ENCODE data around the gene RAMP1.

RAMP1 gene

DNA sequence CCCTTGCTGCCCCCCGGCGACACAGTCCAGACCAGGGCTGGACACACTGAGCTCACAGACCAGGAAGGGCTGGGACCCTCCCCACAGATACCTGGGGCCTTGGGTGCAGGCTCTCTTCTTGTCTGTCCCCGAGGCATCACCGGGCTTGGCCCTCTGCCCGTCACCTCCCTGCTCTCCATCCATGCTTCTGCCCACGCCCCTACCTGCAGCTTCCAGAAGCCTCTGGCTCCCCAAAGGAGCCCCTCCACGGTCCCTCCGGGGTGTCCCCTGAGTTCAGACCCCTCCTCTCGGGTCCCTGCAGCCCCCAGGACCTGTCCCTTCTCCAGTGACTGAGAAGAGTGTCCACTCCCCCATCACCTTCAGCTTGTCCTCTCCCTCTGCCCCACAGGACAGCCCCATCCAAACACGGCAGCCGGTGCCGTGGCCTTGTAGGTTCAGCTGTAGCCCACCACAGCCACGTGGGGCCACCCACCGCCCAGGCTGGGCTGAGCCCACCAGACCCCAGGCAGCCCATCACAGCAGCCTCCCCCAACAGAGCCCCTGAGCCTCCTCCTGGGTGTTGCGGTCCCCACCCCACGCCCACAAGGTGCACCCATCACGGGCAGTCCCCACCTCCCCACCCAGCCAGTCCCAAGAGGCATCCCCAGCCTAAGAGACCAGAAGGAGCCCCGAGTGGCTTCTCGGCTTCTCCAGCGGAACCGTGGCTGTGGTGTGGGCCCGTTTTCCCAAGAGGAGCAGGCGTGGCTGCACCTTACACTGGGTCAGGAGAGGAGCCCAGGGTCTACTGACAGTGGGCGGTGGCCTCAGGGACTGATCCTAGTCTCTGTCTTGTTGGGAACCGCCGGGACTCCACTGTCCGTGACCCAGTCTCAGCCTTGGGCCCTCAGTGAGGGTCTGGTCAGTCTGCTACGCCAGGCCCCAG is 53.1 kb downstream of the RAMP1 start:
- no peak overlapping the region for H3K4me3 ChIP-seq (ENCODE audit: low read length)
- DNase-seq (ENCODE audit: low read depth), result no peak
- TF ChIP-seq, protein P1, sequence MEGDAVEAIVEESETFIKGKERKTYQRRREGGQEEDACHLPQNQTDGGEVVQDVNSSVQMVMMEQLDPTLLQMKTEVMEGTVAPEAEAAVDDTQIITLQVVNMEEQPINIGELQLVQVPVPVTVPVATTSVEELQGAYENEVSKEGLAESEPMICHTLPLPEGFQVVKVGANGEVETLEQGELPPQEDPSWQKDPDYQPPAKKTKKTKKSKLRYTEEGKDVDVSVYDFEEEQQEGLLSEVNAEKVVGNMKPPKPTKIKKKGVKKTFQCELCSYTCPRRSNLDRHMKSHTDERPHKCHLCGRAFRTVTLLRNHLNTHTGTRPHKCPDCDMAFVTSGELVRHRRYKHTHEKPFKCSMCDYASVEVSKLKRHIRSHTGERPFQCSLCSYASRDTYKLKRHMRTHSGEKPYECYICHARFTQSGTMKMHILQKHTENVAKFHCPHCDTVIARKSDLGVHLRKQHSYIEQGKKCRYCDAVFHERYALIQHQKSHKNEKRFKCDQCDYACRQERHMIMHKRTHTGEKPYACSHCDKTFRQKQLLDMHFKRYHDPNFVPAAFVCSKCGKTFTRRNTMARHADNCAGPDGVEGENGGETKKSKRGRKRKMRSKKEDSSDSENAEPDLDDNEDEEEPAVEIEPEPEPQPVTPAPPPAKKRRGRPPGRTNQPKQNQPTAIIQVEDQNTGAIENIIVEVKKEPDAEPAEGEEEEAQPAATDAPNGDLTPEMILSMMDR (IDR thresholded peaks at IDR 0.05; ENCODE audit: insufficient read depth, low read depth, low read length, missing control alignments), result no peak

- no peak for DNase-seq (ENCODE audit: low read depth)
These were observed 53.9 kb downstream of the RAMP1 start for GRCh38 chr2:237913193-237913917.

DNA sequence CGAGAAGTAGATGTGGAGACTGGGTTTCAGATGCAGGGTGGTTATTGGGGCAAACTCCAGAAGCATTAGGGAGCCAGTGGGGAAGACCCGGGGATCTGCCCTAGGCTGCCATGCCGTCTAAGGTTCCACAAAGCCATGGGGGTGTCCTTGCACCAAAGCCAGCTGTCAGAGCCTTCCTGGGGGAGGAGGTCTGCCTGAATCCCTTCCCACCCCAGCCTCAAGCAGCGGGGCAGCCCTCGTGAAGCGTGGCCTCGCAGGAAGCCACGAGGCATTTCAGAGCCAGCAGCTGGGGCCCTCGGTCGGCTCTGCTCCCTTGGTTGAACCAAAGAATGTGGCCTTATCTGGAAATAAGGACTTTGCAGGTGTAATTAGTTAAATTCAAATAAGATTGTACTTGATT is 56.2 kb downstream of the RAMP1 start:
- no peak overlapping the region for H3K4me3 ChIP-seq (ENCODE audit: low read length)
- TF ChIP-seq, protein P1 (IDR thresholded peaks at IDR 0.05; ENCODE audit: insufficient read depth, low read depth, low read length, missing control alignments), result no peak
- DNase-seq (ENCODE audit: low read depth), result no peak

More at GRCh38 chr2:237913193-237913917, 53.9 kb downstream of the RAMP1 start:
- TF ChIP-seq, protein P1 (IDR thresholded peaks at IDR 0.05; ENCODE audit: insufficient read depth, low read depth, low read length, missing control alignments), result no peak
- H3K4me3 ChIP-seq (ENCODE audit: low read length), result no peak overlapping the region

GRCh38 chr2:237916296-237916695 is 56.9 kb downstream of the RAMP1 start:
- H3K4me3 ChIP-seq (ENCODE audit: low read length), result no peak overlapping the region
- DNase-seq (ENCODE audit: low read depth), result no peak
- TF ChIP-seq, protein P1 (IDR thresholded peaks at IDR 0.05; ENCODE audit: insufficient read depth, low read depth, low read length, missing control alignments), result no peak

DNA sequence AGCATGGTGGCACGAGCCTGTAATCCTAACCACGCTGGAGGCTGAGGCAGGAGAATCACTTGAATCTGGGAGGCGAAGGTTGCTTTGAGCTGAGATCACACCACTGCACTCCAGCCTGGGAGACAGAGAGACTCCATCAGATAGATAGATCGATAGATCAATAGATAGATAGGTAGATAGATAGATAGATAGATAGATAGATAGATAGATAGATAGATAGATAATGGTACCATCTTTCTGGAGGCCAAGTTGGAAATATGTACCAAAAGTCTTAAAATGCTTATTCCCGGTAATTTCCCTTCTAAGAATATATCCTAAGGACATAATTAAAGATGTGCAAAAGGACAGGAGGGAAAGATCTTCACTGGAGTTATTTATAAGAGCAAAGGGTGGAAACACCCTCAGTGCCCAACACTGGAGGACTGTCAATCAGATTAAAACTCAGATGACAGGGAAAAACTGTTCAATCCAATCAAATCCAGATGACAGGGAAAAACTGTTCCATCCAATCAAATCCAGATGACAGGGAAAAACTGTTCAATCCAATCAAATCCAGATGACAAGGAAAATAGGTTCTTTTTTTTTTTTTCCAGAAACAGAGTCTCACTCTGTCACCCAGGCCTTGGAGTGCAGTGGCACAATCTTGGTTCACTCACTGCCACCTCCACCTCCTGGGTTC is 58.4 kb downstream of the RAMP1 start:
- H3K4me3 ChIP-seq (ENCODE audit: low read length), result no peak overlapping the region
- DNase-seq (ENCODE audit: low read depth), result no peak

DNA sequence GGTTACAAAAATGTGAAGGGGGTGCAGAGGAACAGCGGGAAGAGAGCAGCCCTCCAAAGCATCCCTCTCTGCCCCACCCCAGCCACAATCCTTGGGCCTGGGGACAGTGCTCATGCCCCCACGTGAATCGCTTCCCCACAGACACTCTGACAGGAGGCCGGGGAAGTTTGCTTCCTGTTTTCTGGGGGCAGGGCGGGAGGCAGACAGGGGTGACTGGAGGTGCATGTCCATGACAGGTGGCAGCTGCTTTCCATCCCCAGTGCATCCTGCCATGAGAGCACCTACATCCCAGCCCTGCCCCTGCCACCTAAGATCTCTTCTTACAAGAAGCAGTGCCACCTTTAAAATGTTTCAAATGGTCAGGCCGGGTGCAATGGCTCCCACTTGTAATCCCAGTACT is 60.2 kb downstream of the RAMP1 start:
- DNase-seq (ENCODE audit: low read depth), result no peak
- TF ChIP-seq, protein P1 (IDR thresholded peaks at IDR 0.05; ENCODE audit: insufficient read depth, low read depth, low read length, missing control alignments), result no peak
- no peak overlapping the region for H3K4me3 ChIP-seq (ENCODE audit: low read length)

More for the DNA sequence above, 58.4 kb downstream of the RAMP1 start:
- TF ChIP-seq, protein P1 (IDR thresholded peaks at IDR 0.05; ENCODE audit: insufficient read depth, low read depth, low read length, missing control alignments), result no peak

All from epithelial cell of esophagus (primary cell).